WI38 (cell line): ENCODE data around the gene GPR15.

ENCODE experiments used
- H3K4me3 ChIP-seq: 2 replicates; pipeline ENCODE4 v1.5.1; 2011; ENCODE audit warnings: low read depth, mild to moderate bottlenecking, control low read depth, low read length
- CTCF ChIP-seq: IDR thresholded peaks from 2 replicates; pipeline ENCODE4 v1.5.1; 2012; ENCODE audit warnings: low read depth, mild to moderate bottlenecking, control low read depth, low read length

GPR15 gene

GRCh38 chr3:98540346-98540745, 8.6 kb downstream of the GPR15 start:
- TF ChIP-seq CTCF = no peak
- no peak overlapping the region for H3K4me3 ChIP-seq

GRCh38 chr3:98541695-98542094, 9.9 kb downstream of the GPR15 start:
- TF ChIP-seq CTCF = no peak

GRCh38 chr3:98542623-98543022, 10.8 kb downstream of the GPR15 start:
- TF ChIP-seq CTCF = no peak
- H3K4me3 ChIP-seq = no peak overlapping the region

More at GRCh38 chr3:98541695-98542094, 9.9 kb downstream of the GPR15 start:
- H3K4me3 ChIP-seq = no peak overlapping the region

GRCh38 chr3:98545940-98546339, 14.2 kb downstream of the GPR15 start:
- no peak for TF ChIP-seq CTCF
- H3K4me3 ChIP-seq = no peak overlapping the region

- no peak overlapping the region for H3K4me3 ChIP-seq
- TF ChIP-seq CTCF = no peak
Measured at GRCh38 chr3:98548544-98548943, 16.8 kb downstream of the GPR15 start.

- TF ChIP-seq CTCF = no peak
- H3K4me3 ChIP-seq = no peak overlapping the region
Measured at GRCh38 chr3:98550833-98551232, 19.1 kb downstream of the GPR15 start.

GRCh38 chr3:98551236-98551635, 19.5 kb downstream of the GPR15 start:
- no peak for TF ChIP-seq CTCF
- no peak overlapping the region for H3K4me3 ChIP-seq
